Neural cell (in vitro differentiated cells): ENCODE results near the gene PGAP2. TPM values are rescaled to one million over a fixed set of nuclear protein-coding genes. Genes with fewer than 3 reads are reported as not detected.

Experiments
- H2AFZ ChIP-seq: fragments of 200-600, 300-800 bp; sonication (generic), shearing (Covaris generic); 2 replicates; pipeline ENCODE4 v1.6.0; 2014; ENCODE audit warnings: low read depth, mild to moderate bottlenecking, antibody characterized with exemption, low read length, moderate library complexity
- H3F3A ChIP-seq: fragments of 200-600 bp; shearing (Covaris generic); 2 replicates; pipeline ENCODE4 v1.6.1; 2016; ENCODE audit warnings: mild to moderate bottlenecking, moderate library complexity, mixed read lengths, antibody characterized with exemption, low read length; ENCODE audit not compliant: insufficient read depth, poor library complexity, severe bottlenecking
- H3K27ac ChIP-seq: fragments of 200-600, 300-800 bp; sonication (generic), shearing (Covaris generic); 2 replicates; pipeline ENCODE4 v1.5.1; 2014; ENCODE audit warnings: mild to moderate bottlenecking, low read length, moderate library complexity
- H3K27me3 ChIP-seq: fragments of 300-800, 200-600 bp; sonication (generic), shearing (Covaris generic); 2 replicates; pipeline ENCODE4 v1.6.0; 2014; ENCODE audit warnings: mild to moderate bottlenecking, low read depth, low read length, moderate library complexity; ENCODE audit not compliant: insufficient read depth
- H3K36me3 ChIP-seq: fragments of 300-800, 200-600 bp; sonication (generic), shearing (Covaris generic); 2 replicates; pipeline ENCODE4 v1.5.1; 2014; ENCODE audit warnings: mild to moderate bottlenecking, antibody characterized with exemption, low read length, moderate library complexity; ENCODE audit not compliant: insufficient read depth
- H3K4me2 ChIP-seq: fragments of 300-800, 200-600 bp; sonication (generic), shearing (Covaris generic); 2 replicates; pipeline ENCODE4 v1.6.0; 2014; ENCODE audit warnings: mild to moderate bottlenecking, low read length
- H3K4me3 ChIP-seq: fragments of 300-800, 200-600 bp; sonication (generic), shearing (Covaris generic); 2 replicates; pipeline ENCODE4 v1.5.1; 2014; ENCODE audit warnings: mild to moderate bottlenecking, low read length, moderate library complexity
- H3K79me2 ChIP-seq: fragments of 200-600 bp; shearing (Covaris generic); replicated peaks from 2 replicates; pipeline ENCODE4 v1.6.0; 2014; ENCODE audit warnings: mild to moderate bottlenecking, low read length, moderate library complexity; ENCODE audit not compliant: insufficient read depth
- H3K9ac ChIP-seq: fragments of 300-800, 200-600 bp; sonication (generic), shearing (Covaris generic); 2 replicates; pipeline ENCODE4 v1.6.1; 2016; ENCODE audit warnings: mild to moderate bottlenecking, low read length, mixed read lengths
- H3K9me2 ChIP-seq: fragments of 200-600 bp; shearing (Covaris generic); 2 replicates; pipeline ENCODE4 v1.6.1; 2016; ENCODE audit warnings: mild to moderate bottlenecking, low read length, mixed read lengths; ENCODE audit not compliant: insufficient read depth
- H3K9me3 ChIP-seq: fragments of 200-600, 300-800 bp; sonication (generic), shearing (Covaris generic); 2 replicates; pipeline ENCODE4 v1.6.1; 2016; ENCODE audit warnings: mild to moderate bottlenecking, mixed run types, low read length, moderate library complexity, mixed read lengths
- H4K20me1 ChIP-seq: fragments of 200-600 bp; shearing (Covaris generic); 2 replicates; pipeline ENCODE4 v1.6.1; 2016; ENCODE audit warnings: mild to moderate bottlenecking, mixed run types; ENCODE audit not compliant: insufficient read depth
- EP300 ChIP-seq: fragments of 450-650 bp; conservative IDR thresholded peaks from 2 replicates; pipeline ENCODE4 v1.6.1; 2014; ENCODE audit warnings: antibody characterized with exemption, mild to moderate bottlenecking, moderate library complexity; ENCODE audit not compliant: poor library complexity, severe bottlenecking
- EZH2 ChIP-seq: fragments of 200-600, 300-800 bp; shearing (Covaris generic), sonication (generic); IDR thresholded peaks from 2 replicates; pipeline ENCODE4 v1.6.1; 2014; ENCODE audit warnings: antibody characterized with exemption, low read length, borderline replicate concordance, mild to moderate bottlenecking; ENCODE audit not compliant: insufficient read depth, poor library complexity, severe bottlenecking
- MXI1 ChIP-seq: fragments of 450-650 bp; conservative IDR thresholded peaks from 2 replicates; pipeline ENCODE4 v1.6.1; 2014; ENCODE audit warnings: antibody characterized with exemption, mild to moderate bottlenecking; ENCODE audit not compliant: poor library complexity, severe bottlenecking
- POLR2AphosphoS5 ChIP-seq: IDR thresholded peaks from 2 replicates; pipeline ENCODE4 v1.6.1; 2012
- RAD21 ChIP-seq: fragments of 450-650 bp; conservative IDR thresholded peaks from 2 replicates; pipeline ENCODE4 v1.6.1; 2014; ENCODE audit warnings: antibody characterized with exemption, mild to moderate bottlenecking, moderate library complexity
- SMC3 ChIP-seq: fragments of 450-650 bp; conservative IDR thresholded peaks from 2 replicates; pipeline ENCODE4 v1.6.1; 2014; ENCODE audit warnings: antibody characterized with exemption, mild to moderate bottlenecking, moderate library complexity; ENCODE audit not compliant: poor library complexity
- TAF1 ChIP-seq: IDR thresholded peaks from 2 replicates; pipeline ENCODE4 v1.6.1; 2012; ENCODE audit warnings: low read depth
- polyA plus RNA-seq: library from polyadenylated mRNA; depleted of rRNA; stranded (reverse); fragments of >200 nt; gene quantifications from 2 replicates; pipeline ENCODE4 v1.2.3, GENCODE V29; 2014
- TF ChIP-seq, protein P1 (sequence below): IDR thresholded peaks from 2 replicates; pipeline ENCODE4 v1.6.1; 2012; ENCODE audit warnings: borderline replicate concordance
- TF ChIP-seq, protein P2 (sequence below): fragments of 450-650 bp; IDR thresholded peaks from 2 replicates; pipeline ENCODE4 v1.5.1; 2014; ENCODE audit warnings: antibody characterized with exemption, mild to moderate bottlenecking, moderate library complexity; ENCODE audit not compliant: poor library complexity, severe bottlenecking

PGAP2 gene
- polyA plus RNA-seq, 1 donor from 2014 or later, result 30.1 TPM

DNA sequence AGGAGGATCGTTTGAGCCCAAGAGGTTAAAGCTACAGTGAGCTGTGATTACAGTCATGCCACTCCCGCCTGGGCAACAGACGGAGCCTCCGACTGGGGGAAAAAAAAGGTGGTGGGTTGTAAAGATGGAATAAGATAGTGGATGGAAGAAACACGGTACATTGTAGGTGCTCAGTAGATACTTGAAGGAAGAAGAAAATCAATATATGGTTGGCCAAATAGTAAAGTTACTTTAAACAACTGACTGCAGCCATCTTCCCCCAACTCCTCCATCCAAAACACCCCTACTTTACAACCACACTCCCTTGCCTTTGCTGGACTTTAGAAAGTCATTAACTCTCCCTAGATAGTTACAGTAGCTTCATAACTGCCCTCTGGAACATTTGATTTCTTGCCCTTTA, 8.5 kb upstream of the PGAP2 start:
- Histone ChIP-seq H3K36me3 (no peaks in the 10 kb centered on the region), H3K9me2 (no peaks in the 10 kb centered on the region), H2AFZ (no peak overlapping the region), H3K4me2 (no peak overlapping the region), H3F3A (no peaks in the 10 kb centered on the region), H3K9ac (no peak overlapping the region), H3K27ac (no peak overlapping the region), H4K20me1 (no peaks in the 10 kb centered on the region), H3K4me3 (no peak overlapping the region), H3K27me3 (no peaks in the 10 kb centered on the region), H3K79me2 (peaks cover 22% of the 10 kb centered on the region), H3K9me3 (no peaks in the 10 kb centered on the region)
- no peak for TF ChIP-seq RAD21
- no peak for TF ChIP-seq EZH2
- TF ChIP-seq, protein P1, sequence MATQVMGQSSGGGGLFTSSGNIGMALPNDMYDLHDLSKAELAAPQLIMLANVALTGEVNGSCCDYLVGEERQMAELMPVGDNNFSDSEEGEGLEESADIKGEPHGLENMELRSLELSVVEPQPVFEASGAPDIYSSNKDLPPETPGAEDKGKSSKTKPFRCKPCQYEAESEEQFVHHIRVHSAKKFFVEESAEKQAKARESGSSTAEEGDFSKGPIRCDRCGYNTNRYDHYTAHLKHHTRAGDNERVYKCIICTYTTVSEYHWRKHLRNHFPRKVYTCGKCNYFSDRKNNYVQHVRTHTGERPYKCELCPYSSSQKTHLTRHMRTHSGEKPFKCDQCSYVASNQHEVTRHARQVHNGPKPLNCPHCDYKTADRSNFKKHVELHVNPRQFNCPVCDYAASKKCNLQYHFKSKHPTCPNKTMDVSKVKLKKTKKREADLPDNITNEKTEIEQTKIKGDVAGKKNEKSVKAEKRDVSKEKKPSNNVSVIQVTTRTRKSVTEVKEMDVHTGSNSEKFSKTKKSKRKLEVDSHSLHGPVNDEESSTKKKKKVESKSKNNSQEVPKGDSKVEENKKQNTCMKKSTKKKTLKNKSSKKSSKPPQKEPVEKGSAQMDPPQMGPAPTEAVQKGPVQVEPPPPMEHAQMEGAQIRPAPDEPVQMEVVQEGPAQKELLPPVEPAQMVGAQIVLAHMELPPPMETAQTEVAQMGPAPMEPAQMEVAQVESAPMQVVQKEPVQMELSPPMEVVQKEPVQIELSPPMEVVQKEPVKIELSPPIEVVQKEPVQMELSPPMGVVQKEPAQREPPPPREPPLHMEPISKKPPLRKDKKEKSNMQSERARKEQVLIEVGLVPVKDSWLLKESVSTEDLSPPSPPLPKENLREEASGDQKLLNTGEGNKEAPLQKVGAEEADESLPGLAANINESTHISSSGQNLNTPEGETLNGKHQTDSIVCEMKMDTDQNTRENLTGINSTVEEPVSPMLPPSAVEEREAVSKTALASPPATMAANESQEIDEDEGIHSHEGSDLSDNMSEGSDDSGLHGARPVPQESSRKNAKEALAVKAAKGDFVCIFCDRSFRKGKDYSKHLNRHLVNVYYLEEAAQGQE, result no peak
- TF ChIP-seq, protein P2, sequence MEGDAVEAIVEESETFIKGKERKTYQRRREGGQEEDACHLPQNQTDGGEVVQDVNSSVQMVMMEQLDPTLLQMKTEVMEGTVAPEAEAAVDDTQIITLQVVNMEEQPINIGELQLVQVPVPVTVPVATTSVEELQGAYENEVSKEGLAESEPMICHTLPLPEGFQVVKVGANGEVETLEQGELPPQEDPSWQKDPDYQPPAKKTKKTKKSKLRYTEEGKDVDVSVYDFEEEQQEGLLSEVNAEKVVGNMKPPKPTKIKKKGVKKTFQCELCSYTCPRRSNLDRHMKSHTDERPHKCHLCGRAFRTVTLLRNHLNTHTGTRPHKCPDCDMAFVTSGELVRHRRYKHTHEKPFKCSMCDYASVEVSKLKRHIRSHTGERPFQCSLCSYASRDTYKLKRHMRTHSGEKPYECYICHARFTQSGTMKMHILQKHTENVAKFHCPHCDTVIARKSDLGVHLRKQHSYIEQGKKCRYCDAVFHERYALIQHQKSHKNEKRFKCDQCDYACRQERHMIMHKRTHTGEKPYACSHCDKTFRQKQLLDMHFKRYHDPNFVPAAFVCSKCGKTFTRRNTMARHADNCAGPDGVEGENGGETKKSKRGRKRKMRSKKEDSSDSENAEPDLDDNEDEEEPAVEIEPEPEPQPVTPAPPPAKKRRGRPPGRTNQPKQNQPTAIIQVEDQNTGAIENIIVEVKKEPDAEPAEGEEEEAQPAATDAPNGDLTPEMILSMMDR, result no peak
- TF ChIP-seq POLR2AphosphoS5, result no peak
- no peak for TF ChIP-seq MXI1
- TF ChIP-seq SMC3, result no peak
- no peak for TF ChIP-seq TAF1
- no peak for TF ChIP-seq EP300

DNA sequence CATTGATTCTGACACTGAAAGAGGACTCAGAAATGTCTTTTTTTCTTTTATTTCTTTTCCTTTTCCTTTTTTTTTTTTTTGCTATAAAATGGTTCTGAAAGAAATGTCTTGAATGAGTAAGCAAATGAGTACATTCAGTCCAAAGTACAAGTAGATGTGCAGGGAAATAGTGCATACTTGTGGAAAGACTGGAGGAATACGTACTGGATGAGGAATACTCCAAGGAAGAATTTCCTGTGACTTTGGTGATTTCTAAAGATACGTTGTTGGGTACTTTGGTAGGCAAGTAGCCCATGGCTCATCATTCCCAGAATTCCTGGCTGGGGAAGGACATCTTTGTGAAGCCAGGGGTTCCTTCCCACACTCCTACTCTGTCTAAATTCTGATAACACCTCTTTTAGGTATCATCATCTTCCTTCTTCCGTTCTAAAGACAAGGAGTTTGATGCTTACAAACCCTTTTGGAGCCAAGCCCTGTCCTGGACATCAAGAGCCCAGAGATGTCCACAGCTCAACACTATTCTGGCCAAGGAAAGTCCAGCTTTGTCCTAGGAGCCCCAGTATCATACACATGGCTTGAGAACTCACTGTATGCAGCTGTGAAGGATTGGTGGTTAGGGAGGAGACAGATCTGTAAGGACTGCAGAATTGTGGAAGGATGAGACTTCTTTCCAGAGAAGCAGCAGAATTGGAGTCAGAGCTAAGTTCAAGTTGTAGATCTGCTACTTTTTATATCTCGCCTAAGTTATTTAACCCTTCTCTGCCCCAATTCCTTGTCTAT, 6.2 kb upstream of the PGAP2 start:
- Histone ChIP-seq H3K36me3 (no peaks in the 10 kb centered on the region), H3K9ac (no peak overlapping the region), H3K27me3 (no peaks in the 10 kb centered on the region), H3F3A (no peaks in the 10 kb centered on the region), H3K27ac (no peak overlapping the region), H3K9me2 (no peaks in the 10 kb centered on the region), H3K4me3 (no peak overlapping the region), H3K9me3 (no peaks in the 10 kb centered on the region), H2AFZ (no peak overlapping the region), H3K79me2 (no peaks in the 10 kb centered on the region), H3K4me2 (no peak overlapping the region), H4K20me1 (no peaks in the 10 kb centered on the region)
- TF ChIP-seq SMC3, result no peak
- no peak for TF ChIP-seq POLR2AphosphoS5
- TF ChIP-seq EZH2, result no peak
- TF ChIP-seq, protein P1, result no peak
- no peak for TF ChIP-seq MXI1
